ENCODE data around the gene WFDC1.

WFDC1 gene

DNA sequence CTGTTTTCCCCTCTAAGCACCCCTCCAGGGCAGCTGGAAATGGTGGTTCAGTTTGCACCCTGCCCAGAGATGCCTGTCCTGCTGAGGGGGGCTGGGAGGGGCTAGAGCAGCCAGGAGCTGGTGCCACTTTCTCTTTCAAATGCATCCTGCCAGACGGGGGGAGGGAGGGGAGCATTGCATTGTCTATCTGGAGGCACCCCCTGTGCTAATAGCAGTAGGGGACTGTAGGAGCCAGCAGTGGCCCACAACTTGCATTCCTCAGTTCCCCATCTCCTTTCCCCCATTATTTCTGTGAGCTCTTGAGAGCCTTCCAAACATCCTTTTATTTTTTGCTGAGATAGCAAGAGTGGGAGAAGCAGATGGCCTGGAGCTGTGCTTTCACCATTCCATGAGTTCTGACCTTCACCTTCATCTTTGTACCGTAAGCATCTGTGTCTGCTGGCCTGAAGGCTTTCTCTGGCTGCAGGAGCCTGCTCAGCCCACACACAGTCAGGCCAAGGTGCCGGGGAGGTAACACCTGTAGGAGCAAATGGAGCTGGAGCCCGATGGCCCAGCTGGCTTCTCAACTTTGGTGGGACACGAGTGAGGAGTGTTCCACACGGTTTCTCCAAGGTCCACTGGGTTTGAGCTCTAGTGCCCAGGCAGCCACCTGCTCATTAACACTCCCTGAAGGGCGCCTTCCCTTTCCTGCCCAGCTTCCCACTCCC lies 5.2 kb downstream of the WFDC1 start:
- in situ Hi-C loops (cut with HindIII; ENCODE audit: low sequenced_read_pairs): no loop called here

DNA sequence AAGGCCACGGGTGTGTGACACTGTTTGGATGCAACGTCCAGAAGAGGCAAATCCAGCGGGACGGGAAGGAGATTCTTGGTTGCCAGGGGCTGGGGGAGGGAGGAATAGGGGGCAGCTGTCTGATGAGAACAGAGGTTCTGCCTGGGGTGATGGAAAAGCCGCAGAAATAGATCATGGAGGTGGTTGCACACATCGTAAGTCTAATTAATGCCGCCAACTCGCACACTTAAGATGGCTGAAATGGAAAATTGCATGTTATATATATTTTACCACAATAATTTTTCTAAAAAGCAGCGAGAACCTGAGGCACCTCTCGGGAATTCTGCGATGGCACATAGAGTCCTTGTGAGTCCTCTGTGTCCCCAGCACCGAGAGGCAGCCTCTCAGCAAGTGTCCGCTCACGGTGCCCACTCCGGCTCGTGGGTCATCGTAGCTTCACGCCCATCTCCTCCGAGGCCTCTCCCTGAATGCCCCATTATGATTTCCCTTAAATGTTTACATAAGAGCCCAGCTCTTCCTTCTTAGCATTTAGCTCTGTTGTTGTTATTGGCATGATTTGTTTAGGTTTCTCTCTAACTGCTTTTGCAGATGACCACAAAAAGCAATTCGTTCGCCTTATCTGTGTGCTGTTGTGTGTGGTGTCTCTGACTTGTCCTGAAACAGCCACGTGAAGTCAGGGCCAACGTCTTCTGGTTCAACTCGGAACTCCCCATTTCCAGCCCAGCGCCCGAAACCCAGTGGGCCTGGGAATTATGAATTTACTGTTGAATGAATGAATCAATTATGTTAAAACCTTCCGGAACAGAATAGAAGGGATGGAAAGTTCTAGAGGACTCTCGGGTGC lies 7.7 kb downstream of the WFDC1 start:
- in situ Hi-C loops (cut with HindIII; ENCODE audit: low sequenced_read_pairs): no loop called here

DNA sequence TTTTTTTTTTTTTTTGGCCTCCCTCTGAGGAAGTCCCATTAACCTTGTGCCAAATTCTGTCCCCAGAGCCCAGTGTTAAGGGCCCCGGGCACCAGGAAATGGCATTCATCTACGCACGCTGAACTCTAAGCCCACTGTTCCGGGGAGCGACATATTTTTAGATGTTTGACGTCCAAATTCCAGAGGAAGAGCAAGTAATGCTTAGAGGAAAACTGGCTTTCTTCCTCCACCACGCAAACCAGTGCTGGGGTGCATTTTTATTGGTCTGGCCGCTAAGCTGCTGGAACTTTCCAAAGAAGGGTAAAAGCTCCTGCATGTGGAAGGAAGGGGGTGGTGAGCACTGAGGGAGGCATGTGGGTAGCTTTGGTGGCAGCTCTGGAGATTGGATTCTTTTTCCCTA lies 8.3 kb downstream of the WFDC1 start:
- in situ Hi-C loops (cut with HindIII; ENCODE audit: low sequenced_read_pairs): no loop called here

DNA sequence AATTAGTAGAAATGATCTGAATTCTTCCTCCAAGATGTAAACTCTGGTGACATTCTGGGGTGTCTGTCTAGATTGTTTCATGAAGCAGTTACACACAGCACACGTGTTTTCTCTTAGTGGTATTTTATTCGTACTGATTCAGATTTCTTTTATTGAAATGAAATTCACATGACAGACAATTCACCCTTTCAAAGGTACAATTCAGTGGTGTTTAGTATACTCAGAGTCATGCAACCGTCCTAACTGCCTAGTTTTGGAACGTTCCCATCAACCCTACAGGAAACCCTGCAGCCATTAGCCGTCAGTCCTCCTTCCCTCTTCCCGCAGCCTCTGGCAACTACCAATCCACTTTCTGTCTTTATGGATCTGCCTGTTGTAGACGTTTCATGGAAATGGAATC lies 8.8 kb downstream of the WFDC1 start:
- in situ Hi-C loops (cut with HindIII; ENCODE audit: low sequenced_read_pairs): no loop called here

DNA sequence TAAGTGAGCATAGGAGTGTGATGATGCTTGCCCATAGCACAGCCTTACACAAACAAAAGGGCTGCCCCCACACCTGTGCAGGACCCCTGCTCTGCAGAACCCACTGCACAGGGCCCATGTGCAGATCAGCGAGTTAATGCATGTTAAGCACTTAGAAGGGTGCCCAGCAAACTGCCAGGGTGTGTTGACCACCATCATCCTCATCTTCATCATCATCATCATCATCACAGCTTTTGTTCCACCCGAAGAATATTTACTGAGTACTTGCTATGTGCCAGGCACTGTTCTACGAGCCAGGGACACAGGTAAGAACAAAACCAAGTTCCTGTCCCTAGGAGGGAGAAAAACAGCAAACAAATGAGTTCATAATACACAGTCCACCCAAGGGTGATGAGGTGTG lies 11.9 kb downstream of the WFDC1 start:
- in situ Hi-C loops (cut with HindIII; ENCODE audit: low sequenced_read_pairs): no loop called here

DNA sequence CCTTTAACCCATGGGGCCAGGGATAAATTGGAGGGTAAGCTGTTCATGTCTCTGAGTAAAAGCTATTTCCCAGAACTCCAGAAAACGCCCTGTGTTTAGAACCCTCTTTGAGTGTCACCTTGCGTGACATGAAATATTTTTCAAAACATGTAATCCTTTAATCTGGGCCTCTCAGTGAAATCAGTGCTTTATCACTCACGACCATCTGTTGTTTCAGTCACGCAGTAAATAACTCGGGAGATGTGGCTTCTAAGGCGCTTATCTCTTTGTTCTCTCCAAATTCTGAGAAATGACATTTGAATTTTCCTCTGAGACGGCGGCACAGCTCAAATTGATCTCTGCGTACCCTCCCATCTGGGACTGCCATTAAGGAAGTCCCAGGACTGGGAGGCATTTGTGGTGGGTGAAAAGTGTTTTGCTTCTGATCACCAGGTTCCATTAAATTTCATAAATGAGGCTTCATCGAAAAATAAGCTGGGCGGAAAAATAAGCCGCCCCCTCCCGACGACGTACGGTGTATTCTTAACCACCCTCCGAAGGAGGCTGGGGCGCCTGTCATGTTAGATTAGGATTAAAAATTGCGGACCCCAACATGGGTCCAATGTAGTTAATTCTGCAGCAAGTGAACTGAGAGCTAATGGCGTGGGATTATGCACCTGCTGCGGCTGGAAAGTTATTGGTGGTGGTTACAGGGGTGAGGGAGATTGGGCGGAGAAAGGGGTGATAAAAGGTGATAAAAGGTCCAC lies 12.7 kb downstream of the WFDC1 start:
- in situ Hi-C loops (cut with HindIII; ENCODE audit: low sequenced_read_pairs): no loop called here

DNA sequence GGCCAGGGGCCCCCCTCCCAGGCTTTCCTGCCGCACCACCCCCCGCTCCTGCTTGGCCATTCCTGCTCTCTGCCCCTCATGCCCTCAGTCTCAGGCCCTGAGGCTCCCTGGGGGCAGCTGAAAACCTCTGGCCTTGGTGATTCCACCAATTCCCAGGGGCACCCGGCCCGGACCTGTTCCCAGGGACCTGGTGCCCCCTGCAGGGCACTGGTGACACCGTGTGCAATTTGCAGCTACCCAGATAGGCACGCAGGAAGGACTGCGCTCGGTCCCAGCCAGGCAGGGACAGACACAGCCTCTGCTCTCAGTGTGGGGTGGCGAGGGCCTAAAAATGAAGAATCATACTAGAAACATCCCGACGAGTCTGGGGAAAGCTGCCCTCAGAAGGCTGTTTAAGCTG lies 13.4 kb downstream of the WFDC1 start:
- in situ Hi-C loops (cut with HindIII; ENCODE audit: low sequenced_read_pairs): no loop called here

DNA sequence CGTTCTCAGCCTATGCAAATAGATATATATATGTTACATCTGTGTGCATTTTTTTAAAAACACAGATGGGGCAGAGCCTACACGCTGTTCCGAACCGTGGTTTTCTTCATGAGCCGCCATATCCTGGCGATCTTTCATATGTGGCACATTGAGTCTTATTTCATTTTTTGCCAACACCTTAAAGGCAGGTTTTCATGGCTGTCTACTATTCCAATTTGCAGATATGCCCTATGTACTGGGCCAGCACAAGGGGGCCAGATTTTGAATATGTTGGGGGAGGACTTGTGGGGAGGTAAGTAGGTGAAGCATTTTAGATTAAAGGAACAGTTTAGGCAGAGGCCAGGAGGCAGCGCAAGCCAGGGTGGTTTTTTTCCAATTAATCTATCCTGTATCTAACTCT lies 16.0 kb downstream of the WFDC1 start:
- in situ Hi-C loops (cut with HindIII; ENCODE audit: low sequenced_read_pairs): no loop called here

DNA sequence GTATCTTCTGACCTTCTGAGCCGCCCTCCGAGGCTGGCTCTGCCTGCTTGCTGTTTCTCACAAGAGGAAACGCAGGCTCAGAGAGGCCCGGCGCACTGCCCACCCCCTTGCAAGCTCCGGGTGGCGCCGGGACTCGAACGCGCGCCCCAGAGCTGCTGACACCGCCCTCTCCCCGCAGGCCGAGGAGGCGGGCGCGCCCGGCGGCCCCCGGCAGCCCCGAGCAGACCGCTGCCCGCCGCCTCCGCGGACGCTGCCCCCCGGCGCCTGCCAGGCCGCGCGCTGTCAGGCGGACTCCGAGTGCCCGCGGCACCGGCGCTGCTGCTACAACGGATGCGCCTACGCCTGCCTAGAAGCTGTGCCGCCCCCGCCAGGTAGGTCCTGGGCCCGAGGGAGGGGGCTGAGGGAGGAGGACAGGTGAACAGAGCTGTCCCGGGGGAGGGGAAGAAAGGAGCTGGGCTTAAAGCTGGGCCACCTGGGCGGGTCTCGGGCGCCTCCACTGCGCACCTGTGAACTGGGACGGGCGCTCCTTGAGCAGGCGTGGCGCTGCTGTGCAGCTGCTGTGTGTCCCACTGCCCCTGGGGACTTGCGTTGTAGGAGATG lies 18.2 kb downstream of the WFDC1 start:
- in situ Hi-C loops (cut with HindIII; ENCODE audit: low sequenced_read_pairs): no loop called here

DNA sequence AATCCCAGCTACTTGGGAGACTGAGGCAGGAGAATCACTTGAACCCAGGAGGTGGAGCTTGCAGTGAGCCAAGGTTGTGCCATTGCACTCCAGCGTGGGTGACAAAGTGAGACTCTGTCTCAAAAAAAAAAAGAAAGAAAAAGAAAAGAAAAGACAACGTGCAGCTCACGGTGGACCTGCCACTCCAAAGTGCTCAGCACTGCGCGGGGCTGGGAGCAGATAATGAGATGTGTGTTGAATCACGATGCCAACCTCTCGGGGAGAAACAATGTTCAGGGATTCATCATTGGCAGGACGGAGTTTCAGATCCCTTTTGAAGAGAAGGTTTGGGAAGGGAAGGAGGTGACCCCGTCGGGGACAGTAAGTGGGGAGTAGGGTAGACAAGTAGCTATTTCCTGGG lies 19.2 kb downstream of the WFDC1 start:
- in situ Hi-C loops (cut with HindIII; ENCODE audit: low sequenced_read_pairs): no loop called here

DNA sequence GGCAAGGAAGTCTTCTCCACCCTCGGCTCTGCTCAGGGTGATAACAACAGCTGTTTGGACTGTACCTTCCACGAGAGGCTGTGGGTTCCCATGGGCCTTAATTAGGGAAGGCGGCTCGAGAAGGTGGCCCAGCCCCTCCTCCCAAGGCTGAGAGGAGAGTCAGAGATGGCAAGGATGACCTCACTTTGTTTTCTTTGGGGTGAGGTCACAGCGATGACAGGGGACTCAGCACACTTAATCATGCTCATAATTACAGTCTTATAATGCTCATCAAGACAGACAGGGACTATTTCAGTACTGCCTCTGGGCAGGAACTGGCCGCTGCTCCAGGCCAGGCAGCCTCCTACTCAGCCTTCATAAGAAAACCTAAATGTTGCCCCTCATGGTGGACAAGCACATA lies 19.7 kb downstream of the WFDC1 start:
- in situ Hi-C loops (cut with HindIII; ENCODE audit: low sequenced_read_pairs): no loop called here

DNA sequence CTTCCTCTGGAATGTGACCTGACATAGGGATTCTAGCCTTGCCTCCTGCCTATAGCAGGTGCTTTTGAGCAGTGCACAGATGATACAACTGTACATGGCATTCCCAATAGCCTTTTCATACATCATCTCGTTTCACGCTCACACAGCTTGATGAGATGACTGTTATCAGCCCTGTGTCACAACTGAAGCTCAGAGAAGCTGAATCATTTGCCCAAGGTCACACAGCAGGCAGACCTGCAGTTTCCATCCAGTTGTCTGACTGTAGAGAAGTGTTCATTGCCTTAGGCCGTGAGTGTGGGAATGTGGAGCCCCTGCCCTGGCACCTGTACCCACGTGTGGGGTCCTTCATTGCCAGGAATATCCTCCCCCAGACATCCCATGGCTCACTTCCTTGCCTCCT lies 20.1 kb downstream of the WFDC1 start:
- in situ Hi-C loops (cut with HindIII; ENCODE audit: low sequenced_read_pairs): no loop called here

DNA sequence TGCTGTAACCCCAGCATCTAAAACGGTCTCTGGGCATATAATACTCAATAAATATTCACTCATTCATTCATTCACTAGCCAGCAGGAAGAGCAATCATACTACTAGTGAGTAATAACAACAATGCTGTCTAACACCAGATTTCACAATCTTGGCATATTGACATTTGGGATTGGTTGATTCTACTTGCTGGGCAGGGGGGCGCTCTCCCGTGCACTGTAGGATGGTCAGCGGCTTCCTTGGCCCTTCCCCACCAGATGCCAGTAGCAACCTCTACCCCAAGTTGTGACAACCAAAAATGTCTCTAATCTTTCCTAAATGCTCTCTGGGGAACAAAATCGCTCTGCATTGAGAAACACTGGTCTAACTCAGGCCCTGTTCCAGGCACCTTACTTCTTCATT lies 20.7 kb downstream of the WFDC1 start:
- in situ Hi-C loops (cut with HindIII; ENCODE audit: low sequenced_read_pairs): no loop called here

DNA sequence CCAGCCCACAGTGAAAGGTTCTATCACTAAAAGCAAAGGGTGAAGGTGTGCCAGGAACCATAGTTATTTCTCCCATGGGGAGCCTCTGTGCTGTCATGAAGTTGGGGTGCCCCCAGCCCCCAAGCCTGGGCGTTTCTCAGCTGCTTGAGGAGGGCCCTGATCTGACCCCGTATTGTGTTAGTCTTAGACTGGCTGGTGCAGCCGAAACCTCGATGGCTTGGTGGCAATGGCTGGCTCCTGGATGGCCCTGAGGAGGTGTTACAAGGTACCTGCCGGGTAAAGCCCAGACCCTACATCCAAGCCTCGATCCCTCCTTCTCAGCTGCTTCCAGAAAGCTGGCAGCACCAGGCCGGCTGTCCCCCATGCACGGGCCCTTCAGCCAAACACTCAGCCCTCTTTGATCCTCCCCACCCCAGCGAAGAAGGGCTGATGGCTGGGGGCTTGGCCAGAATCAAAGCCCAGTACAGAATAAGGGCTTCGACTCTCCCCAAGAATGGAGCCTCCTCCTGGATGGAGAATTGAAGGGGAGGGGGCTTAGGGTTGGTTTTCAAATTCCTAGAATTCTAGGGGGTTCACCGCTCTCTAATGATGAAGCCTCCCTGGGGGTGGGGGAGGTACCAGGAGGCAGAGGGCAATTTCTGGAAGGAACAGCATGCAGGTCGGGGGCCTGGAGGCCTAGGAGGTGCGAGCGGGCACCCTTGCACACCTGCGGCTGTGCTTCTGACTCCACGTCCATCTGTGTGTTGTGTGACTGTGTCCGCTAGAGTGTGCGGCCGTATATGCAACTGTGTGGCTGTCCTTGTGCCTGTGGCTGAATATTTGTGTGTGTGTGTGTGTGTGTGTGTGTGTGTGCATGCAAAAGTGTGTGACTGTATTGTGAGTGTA lies 23.7 kb downstream of the WFDC1 start:
- in situ Hi-C loops (cut with HindIII; ENCODE audit: low sequenced_read_pairs): no loop called here

DNA sequence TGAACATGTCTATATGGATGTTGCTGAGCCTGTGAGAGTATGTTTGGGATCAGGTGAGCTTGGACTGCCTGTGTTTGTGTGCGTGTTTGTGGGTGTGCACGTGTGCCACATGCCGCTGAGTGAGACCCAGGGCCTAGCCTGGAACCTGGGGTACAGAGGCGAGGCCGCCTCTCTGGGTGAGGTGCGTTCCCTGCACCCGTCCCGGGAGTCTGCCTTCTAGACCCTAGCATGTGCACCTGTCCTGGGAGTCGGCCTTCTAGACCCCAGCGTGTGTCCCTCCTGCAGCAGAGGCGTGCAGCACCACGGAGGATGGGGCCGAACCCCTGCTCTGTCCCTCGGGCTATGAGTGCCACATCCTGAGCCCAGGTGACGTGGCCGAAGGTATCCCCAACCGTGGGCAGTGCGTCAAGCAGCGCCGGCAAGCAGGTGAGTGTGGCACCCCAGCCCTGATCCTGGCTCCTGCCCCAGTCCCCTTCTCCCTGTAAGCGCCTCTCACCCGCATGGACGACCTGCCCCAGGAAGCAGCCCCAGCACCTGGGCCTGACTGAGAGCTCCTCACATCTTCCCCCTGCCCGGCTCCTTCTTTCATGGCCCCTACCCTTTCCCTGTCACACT lies 24.6 kb downstream of the WFDC1 start:
- in situ Hi-C loops (cut with HindIII; ENCODE audit: low sequenced_read_pairs): no loop called here

DNA sequence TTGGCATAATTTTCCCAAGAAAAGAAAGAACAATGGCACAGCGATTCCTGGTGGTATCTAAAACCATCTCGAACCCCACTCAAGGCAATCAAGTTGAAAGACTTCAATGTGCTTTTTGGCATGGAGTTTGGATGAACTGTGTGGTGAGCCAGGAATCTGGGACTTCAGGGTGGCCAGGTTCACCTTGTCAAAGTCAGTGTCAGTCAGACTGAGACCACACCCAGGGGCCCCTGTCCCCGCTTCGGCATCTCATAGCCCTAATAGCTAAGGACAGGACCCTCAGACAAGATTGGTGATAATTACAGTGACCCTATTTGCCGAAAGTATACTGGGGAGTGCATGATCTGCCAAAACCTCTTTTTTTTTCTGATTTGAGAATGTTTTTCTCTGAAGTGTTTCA lies 25.8 kb downstream of the WFDC1 start:
- in situ Hi-C loops (cut with HindIII; ENCODE audit: low sequenced_read_pairs): no loop called here

DNA sequence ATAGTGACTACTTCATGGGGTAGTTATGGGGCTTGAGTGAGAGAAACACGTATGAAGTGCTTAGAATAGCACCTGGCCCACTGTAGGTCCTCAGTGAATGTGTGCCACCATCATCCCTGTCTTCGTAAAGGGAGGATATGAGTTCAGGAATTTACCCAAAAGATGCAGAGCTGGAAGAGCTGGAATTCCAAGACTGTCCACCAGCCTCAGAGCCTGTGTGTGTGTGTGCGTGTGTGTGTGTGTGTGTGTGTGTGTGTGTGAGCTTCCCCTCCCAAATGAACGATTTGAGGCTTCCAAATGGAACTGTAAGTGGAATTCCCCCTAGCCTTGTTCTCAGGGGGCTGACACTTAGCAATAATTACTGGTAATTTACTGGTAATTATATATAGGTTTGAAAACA lies 27.3 kb downstream of the WFDC1 start:
- in situ Hi-C loops (cut with HindIII; ENCODE audit: low sequenced_read_pairs): no loop called here

DNA sequence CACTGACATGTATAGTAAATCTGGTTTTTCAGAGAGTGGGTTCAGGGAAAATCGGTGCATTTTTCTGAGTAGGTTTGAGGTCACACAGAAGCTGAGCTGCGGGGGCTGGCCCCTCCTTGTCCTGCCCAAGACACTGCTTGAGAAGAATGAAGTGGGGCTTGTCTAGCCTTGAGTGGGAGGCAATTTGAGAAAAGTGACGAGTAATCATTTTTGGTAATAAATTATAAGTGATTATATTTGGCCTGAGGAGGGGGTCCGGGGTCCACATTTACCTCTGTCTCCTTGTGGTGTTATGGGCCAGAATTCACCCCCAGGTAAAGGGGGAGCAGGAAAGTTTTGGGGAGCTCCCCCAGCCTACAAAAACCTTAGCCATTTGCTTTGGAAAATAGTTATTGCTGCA lies 28.1 kb downstream of the WFDC1 start:
- in situ Hi-C loops (cut with HindIII; ENCODE audit: low sequenced_read_pairs): no loop called here

DNA sequence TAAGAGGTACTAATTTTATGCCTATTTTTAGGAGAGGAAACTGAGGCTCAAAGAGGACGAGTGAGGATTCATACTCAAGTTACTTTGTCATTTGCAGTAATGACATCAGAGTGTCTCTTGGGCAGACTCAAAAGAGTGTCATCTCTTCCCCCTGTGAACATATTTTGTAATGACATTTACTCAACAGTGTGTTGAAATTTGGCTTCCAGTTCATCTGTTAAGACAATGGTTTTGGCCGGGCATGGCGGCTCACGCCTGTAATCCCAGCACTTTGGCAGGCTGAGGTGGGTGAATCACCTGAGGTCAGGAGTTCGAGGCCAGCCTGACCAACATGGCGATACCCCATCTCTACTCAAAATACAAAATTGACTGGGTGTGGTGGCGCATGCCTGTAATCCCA lies 28.9 kb downstream of the WFDC1 start:
- in situ Hi-C loops (cut with HindIII; ENCODE audit: low sequenced_read_pairs): no loop called here

Measured in DLD1 (cell line).